ENCODE results near the gene MMP28.

The MMP28 gene, protein sequence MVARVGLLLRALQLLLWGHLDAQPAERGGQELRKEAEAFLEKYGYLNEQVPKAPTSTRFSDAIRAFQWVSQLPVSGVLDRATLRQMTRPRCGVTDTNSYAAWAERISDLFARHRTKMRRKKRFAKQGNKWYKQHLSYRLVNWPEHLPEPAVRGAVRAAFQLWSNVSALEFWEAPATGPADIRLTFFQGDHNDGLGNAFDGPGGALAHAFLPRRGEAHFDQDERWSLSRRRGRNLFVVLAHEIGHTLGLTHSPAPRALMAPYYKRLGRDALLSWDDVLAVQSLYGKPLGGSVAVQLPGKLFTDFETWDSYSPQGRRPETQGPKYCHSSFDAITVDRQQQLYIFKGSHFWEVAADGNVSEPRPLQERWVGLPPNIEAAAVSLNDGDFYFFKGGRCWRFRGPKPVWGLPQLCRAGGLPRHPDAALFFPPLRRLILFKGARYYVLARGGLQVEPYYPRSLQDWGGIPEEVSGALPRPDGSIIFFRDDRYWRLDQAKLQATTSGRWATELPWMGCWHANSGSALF

DNA sequence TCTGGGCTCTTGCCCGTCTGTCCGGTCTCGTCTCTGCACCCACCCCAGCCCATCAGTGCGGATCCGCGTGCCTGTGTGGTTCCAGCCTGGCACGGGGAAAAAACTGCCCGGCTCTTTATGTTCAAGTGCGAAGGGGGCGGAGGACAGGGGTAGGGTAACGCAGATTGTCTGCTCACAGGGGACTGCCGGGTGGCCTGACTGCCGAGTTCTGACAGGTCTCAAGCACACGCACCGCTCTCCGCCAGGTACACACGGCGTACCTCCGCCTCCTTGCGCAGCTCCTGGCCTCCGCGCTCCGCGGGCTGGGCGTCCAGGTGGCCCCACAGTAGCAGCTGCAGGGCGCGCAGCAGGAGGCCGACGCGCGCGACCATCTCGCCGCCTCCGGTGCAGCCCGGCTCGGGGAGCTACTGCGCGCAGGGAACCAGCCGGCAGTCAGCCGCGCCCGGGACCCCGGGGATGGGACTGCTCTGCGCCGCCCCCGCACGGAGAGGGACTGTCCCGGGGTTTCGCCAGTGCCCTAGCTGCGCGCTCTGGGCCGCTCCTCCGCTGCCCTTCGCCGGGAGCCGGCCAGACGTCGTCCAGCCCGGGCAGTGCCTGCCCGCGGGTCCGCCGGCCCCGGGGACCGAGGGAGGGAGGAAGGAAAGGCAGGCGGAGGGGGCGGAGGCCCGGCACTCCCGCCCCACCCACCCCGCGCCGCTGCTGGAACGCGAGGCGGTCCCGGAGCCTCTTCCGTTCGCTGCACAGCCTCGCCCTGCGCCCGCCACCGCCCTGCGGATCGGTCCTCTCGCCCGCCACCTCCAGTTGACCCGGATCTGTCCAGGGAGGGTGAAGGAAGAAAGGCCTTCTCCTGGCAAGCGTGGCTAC lies at the start of gene MMP28:
Gene MMP28 (minus strand): TSS at position 635 of the 864 bp plus-strand sequence. CDS start 264 bp downstream, at position 371.
- no peak for DNase-seq (ENCODE audit: low read depth)

DNA sequence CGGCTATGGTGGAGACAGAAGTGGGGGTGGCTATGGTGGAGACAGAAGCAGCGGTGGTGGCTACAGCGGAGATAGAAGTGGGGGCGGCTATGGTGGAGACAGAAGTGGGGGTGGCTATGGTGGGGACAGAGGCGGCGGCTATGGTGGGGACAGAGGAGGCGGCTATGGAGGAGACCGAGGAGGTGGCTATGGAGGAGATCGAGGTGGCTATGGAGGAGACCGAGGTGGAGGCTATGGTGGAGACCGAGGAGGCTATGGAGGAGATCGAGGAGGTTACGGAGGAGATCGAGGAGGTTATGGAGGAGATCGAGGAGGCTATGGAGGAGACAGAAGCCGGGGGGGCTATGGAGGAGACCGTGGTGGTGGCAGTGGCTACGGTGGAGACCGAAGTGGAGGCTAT lies 49.1 kb upstream of the MMP28 start:
- no peak for DNase-seq (ENCODE audit: low read depth)

DNA sequence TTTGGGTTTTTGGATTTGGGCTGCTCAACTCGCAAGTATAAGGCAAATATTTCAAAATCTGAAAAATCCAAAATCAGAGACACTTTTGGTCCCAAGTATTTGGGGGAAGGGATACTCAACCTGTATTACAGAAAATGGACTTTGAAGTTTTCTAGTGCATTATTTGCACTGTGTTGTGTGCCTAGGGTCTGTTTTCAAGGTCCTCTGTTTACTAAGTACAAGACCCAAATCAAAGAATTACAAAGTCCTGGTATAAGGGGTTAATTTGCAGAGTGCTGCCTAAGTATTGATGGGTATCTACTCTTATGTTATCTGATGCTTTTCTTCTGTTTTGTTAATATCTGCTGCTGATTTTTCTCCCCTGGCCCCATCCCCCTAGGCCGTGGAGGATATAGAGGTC lies 48.3 kb upstream of the MMP28 start:
- DNase-seq (ENCODE audit: low read depth): no peak

DNA sequence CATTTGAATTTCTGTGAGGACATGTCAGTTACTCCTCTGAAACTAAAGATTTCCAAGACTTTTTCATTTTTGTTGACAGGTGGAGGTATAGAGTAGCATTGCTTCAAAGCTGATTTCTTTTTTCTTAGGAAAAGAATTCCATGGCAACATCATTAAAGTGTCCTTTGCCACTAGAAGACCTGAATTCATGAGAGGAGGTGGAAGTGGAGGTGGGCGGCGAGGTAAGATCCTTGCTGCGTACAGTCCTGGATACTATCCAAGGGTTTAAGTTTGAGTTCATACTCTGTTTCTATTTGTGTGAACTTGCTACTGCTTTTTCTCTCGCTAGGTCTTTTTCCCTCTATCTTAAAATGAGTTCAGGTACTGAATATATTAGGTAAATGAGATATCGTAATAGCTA lies 46.8 kb upstream of the MMP28 start:
- DNase-seq (ENCODE audit: low read depth): no peak

DNA sequence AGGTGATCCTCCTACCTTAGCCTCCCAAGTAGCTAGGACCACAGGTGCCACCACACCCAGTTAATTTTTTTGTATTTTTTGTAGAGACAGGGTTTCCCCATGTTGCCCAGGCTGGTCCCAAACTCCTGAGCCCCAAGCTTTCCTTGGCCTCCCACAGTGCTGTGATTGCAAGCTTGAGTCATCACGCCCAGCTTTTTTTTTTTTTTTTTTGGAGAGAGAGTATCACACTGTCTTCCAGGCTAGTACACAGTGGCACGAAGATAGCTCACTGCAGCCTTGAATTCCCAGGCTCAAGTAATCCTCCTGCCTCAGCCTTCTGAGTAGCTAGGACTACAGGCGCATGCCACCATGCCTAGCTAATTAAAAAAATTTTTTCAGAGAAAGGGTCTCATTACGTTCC lies 46.1 kb upstream of the MMP28 start:
- no peak for DNase-seq (ENCODE audit: low read depth)

DNA sequence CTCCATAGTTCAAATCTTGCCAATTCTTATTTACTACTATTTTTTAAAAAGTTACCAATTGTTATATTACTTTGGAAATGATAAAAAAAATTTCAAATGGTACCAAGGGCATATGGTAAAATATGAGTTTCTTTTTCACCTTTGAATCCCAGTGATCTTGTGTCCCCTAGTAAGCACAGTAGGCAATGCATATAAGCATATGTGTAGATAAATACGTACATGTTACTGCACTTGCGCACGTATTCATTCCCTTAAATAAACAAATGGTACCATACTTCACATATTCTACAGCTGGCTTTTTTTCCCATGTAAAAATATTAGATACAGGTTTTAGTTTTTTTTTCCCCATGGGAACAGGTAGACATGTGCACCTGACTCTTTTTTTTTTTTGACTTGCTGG lies 45.7 kb upstream of the MMP28 start:
- no peak for DNase-seq (ENCODE audit: low read depth)

DNA sequence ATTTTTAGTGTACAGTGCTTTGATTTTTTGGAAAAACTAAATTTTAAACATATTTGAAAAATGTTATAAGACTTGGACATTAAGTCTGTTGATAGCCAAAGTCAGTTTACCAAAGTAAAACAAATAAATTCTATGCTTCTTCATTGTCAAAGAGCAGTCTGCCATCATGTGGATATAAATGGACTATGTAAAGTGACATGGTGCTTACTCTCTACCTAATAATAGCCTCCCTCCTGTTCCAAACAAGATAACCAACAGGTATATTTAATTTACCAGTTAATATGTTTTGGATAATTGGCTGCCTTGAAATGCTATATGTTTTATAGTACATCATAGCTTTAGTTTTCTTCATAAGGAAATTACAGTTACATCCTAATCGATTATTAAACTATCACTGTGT lies 29.8 kb upstream of the MMP28 start:
- no peak for DNase-seq (ENCODE audit: low read depth)

- no peak for DNase-seq (ENCODE audit: low read depth)
These were observed 25.9 kb upstream of the MMP28 start for GRCh38 chr17:35821308-35821707.

DNA sequence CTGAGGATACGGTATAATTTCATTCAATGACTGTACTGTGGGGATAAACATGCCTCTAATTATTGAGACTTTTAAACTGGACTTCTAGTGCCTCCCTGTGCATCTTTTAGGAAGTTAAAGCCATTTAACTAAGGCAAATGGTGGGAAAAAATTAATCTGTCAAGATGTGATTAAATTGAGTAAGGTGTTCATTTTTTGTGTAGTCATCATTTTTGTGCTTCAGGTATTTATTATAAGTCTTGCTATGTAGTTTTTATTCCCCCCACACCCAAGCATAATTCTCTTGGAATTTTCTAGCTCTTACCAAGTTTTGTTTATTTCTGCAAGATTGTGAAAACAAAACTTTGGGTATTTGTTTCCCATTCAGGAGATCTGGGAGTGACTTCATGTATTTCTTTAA lies 24.0 kb upstream of the MMP28 start:
- no peak for DNase-seq (ENCODE audit: low read depth)

- DNase-seq (ENCODE audit: low read depth): no peak
These were observed 21.8 kb upstream of the MMP28 start for GRCh38 chr17:35817196-35817595.

DNA sequence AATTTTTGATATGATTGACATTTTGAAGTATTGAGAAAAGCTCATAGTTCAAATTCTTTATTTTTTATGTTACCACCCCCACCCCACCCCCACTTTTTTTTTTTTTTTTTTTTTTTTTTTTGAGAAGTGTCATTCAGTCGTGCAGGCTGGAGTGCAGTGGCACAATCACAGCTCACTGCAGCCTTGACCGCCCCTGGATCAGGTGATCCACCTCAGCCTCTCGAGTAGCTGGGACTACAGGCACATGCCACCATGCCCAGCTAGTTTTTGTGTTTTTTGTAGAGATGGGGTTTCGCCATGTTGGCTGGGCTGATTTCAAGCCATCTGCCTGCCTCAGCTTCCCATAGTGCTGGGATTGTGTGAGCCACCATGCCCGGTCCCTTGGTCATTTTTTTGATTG lies 21.3 kb upstream of the MMP28 start:
- DNase-seq (ENCODE audit: low read depth): no peak

DNA sequence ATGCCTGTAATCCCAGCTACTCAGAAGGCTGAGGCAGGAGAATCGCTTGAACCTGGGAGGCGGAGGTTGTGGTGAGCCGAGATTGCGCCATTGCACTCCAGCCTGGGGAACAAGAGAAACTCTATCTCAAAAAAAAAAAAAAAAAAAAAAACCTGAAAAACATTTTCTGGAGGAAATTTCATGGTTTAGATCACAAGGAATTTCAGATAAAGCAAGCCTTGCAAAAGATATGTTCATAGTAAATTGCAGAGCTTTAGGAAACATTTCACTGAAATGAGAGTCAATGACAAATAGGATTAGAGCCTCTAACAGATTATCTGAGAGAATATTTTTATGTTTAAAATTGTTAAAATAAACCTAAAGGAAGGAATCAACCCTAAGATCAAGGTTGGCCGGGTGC lies 17.0 kb upstream of the MMP28 start:
- DNase-seq (ENCODE audit: low read depth): no peak

DNA sequence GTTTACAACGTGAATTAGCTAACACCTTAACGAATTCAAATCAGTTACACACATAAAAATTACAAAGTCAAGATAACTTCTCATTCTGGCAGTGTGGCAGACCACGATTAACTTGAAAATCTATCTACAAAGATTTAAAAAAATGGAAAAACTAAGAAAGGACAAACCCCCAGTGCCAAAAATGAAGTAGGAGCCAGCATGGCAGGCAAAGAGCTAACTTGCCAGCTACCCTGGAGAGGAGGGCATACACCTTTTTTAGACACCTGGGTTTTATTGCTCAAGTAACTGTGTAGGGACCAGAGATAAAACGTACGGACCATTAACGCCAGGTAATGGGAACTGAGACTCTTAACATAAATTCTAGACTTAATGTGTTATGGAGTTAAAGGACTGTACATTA lies 16.3 kb upstream of the MMP28 start:
- no peak for DNase-seq (ENCODE audit: low read depth)

DNA sequence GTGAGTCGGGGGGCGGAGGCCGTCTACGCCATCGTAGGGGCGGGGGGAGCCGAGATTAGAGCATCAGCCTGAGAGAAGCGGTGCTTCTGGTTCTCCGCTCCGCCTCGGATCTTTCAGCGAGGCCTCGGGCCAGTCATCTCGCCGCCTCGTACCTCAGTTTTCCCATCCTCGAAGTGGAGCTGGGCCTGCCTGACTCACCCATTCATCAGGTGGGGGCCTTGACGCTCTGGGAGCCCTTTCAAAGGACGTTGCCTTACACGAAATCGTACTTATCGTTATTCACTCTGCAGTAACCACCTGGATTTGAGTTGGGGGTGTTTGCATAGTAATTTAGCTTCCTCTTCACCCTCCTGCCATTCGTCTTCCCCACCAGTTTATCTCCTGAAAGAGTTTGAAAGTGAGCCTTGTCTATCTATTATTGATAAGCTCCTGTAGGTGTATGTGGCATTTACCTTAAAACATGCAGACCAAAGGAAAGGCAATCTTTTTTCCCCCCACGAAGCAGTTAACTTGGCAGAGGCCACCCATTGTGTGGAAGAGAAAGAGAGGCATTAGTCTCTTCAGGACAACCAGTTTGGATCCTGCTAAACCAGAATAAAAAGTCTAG lies 14.5 kb upstream of the MMP28 start:
- DNase-seq (ENCODE audit: low read depth): no peak

- DNase-seq (ENCODE audit: low read depth): peak; percentile 97
These were observed 13.8 kb upstream of the MMP28 start, which contains the start of gene TAF15 for GRCh38 chr17:35808962-35809854. Gene TAF15, plus strand, starts transcription at chr17:35809484. Its CDS starts 86 bp downstream, at chr17:35809570.

DNA sequence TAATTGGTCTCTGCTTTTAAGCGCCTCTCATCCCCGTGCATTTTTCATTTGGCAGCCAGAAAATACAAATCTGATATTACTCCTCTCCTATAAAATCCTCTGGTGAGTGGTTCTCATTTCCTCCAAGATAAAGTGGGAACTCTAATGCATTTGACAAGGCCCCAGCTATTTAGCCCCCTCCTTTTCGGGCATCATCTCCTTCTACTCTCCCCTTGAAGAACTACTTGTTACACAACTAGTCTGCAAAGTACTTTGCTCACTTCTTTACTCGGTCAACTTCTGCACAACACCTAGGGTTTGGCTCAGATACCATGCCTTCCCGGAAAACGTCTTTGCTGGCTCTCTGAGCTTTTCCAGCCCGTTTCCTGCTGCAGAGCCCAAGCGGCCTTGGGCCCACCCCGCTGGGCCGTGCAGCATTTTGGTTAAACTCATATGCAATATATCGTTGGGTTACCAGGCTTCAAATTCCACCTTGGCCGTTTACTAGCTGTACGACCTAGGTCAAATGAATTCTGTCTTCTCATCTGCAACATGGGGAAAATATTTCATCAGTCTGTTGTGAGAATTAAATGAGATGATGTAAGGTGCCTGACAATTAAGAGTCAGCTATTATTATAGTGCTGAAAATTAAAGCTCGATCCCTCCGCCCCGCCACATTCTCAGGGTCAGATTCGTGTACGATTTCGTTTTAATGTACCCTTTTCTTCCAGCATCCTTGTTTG lies 13.0 kb upstream of the MMP28 start:
- DNase-seq (ENCODE audit: low read depth): peak; percentile 25

DNA sequence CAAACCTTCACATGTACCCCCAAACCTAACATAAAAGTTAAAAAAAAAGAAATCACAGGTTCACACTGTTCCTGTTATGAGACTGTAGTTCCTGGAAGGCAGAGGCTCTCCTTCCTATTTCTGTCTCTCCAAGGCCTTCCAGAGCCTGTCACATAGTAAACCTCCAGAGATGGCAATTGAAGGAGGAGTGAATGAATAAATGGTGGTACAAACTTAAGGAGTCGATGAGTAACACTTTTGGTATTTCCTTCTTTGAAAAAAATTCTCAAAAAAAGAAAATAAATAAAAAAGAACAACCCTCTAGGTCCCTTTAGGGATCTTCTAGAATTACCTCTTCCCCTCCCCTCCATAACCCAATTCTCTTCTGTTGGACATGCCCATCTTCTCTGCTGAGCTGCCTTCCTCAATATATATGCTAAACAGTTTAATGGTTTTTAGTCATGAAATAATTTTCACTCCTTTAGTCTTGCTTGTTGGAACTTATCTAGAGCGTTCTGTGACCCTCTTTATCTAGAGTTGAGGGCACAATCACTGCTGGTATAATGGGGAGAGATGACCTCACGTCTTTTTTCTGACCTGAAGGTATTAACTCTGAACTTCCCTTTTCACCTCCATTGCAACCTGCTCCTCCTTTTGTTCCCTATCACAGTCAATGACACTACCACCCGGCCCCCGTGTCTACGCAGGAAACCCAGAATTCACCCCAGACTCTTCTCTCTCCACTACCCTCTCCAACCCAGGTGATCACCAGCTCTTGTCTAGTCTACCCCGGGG lies 12.1 kb upstream of the MMP28 start:
- DNase-seq (ENCODE audit: low read depth): no peak

DNA sequence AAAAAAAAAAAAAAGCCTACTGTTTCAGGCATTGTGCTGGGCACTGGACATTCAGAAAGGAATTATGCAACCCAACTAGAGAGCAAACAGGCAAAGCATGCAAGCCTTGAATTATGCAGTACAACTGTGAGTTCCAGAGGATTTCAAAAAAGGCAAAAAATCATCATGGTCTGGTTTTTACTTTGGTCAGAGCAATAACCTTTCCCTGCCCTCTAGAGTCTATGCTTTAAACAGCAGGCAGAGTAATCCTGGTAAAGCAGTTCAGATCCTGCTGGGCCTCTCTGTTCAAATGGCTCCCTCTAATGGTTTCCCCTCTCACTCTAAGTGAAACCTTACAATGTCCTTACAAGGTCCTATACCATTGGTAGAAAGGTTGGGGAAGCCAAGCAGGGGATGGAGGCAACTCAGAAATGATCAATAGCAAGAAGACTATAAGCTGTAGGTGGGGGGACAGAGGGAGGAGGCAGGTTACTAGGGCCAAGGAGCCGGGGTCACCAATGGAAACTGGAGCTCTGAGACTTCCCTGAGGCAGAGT lies 9.3 kb upstream of the MMP28 start:
- peak; percentile 60 for DNase-seq (ENCODE audit: low read depth)

DNA sequence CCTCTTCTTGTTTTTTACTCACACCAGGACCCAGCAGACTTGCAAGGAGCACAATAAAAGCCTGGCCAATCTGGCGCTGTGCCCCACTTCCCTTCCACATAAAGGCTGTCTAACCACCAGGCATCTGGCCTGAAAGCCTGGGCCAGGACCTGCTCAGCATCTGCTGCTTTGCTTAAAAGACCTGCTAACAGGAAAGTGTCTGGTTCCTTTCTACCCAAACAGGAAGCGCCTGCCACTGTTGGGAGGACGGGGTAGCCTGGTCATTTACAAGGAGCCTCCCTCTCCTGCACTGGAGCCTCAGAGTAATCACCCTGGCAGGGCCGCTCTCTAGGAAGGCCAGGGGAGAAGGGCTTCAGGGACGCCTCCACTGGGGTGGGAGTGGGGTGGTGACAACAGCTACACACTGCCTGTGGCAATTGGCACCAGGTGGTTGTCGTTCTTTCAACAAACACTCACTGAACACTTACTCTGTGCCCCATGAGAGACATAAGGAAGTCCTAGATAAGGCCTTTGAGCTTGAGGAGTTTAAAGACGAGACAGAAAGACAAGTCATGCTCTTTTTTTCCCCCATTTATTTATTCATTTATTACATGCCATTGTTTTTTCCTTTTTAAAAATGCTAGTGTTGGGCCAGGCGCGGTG lies 6.3 kb upstream of the MMP28 start:
- peak; percentile 75 for DNase-seq (ENCODE audit: low read depth)

Data from CMK (cell line).